Activated naive CD8-positive, alpha-beta T cell treated with anti-CD3 and anti-CD28 coated beads, Interleukin-2, amount 10 ng/mL, durations not matched to agents 7 days and 5 days (primary cell): ENCODE results near the gene PTBP1. TPM values are rescaled to one million over a fixed set of nuclear protein-coding genes. Genes with fewer than 3 reads are reported as not detected.
"Not testable (repeated sequence)": the region's sequence is repeated elsewhere in the genome, so short reads cannot be mapped to it uniquely, and the experiment has no call there.

Experiments
- ATAC-seq: fragments of 150-1000 bp; cut with Tn5 transposase; one replicate; pipeline ENCODE4 v1.10.0; 2021; ENCODE audit warnings: low read depth, moderate library complexity
- POLR2A ChIA-PET: fragments of 350-600 bp; sonication (Branson Sonifier 250); formaldehyde crosslinking; loops from one replicate; lab custom pipeline; 2021; ENCODE audit warnings: antibody characterized with exemption; lab: Charles Lee
- DNase-seq: peaks from one replicate; pipeline ENCODE4 v3.0.0; 2021
- H3K27ac Mint-ChIP-seq: one replicate; pipeline ENCODE4 v1.8.0; 2022; ENCODE audit warnings: mild to moderate bottlenecking, mixed read lengths
- H3K27me3 Mint-ChIP-seq: one replicate; pipeline ENCODE4 v1.8.0; 2022; ENCODE audit warnings: mild to moderate bottlenecking, moderate library complexity, mixed read lengths
- H3K36me3 Mint-ChIP-seq: one replicate; pipeline ENCODE4 v1.8.0; 2021; ENCODE audit warnings: mild to moderate bottlenecking, mixed read lengths
- H3K4me1 Mint-ChIP-seq: one replicate; pipeline ENCODE4 v1.8.0; 2021; ENCODE audit warnings: mixed read lengths
- H3K4me3 Mint-ChIP-seq: one replicate; pipeline ENCODE4 v1.8.0; 2022; ENCODE audit warnings: mild to moderate bottlenecking, moderate library complexity, mixed read lengths
- H3K9me3 Mint-ChIP-seq: one replicate; pipeline ENCODE4 v1.8.0; 2021; ENCODE audit warnings: mixed read lengths
- total RNA-seq, 2 experiments: library from RNA; stranded (reverse); gene quantifications; one replicate each; pipeline ENCODE4 v1.2.3, GENCODE V29; 2021

PTBP1 gene
- total RNA-seq, 2 experiments from 2014 or later, result 400 to 411 TPM

DNA sequence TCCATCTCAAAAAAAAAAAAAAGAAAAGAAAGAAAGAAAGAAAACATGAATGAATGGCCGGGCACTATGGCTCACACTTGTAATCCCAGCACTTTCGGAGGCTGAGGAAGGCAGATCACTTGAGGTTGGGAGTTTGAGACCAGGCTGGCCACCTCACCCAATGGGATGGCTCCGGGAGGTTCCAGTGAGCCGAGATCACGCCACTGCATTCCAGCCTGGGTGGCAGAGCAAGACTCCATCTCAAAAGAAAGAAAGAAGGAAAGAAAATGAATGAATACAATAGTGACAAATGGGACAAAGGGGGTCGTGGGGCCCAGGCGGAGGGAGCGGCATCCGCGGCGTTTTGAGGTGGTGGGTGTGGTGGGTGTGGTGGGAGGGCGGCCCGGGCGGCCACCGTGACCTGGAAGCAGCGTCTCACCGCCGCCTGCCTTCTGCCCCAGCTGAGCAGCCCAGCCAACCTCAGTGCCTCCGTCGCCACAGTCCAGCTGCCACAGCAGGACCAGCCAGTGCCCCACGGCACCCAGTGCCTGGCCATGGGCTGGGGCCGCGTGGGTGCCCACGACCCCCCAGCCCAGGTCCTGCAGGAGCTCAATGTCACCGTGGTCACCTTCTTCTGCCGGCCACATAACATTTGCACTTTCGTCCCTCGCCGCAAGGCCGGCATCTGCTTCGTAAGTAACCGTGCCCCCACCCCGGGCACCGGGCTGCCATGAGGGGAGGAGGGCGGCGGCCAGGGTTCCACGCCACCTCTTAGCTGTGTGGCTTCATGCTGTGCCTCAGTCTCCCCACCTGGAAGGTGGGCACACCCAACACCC lies 48.7 kb downstream of the PTBP1 start:
- Mint-ChIP-seq H3K27me3 (peaks cover 41% of the 10 kb centered on the region), H3K36me3 (peaks cover 2% of the 10 kb centered on the region), H3K4me3 (no peak overlapping the region), H3K27ac (no peak overlapping the region), H3K4me1 (peaks cover 3% of the 10 kb centered on the region), H3K9me3 (peaks cover 3% of the 10 kb centered on the region)
- ATAC-seq (no peak), DNase-seq (no peak)
- POLR2A ChIA-PET, result no interaction called here

DNA sequence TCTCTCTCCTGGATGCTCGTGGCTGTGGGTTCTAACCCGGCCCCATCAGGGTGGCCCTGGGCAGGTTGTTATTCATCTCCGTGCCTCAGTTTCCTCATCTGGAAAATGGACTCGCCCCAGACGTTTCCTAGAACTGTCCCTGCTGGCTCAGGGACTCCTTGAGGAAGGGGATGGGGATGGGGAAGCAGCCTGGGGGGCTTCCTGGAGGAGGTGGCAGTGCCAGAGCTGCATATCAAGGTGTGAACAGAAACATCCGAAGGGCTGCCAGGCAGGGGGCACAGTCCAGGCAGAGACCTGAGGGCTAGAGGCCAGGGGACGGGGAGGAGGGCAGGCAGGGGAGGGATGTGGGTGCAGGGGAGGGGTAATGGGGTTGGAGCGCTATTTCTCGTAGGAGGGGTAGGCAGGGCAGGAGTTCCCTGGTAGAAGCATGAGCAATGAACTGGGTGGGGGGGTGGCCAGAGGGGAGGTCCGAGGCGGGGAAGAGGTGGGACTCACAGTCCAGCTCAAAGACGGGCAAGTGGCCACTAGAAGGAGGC lies 51.2 kb downstream of the PTBP1 start:
- H3K27ac Mint-ChIP-seq, result no peak overlapping the region
- ATAC-seq (no peak), DNase-seq (no peak)
- peaks cover 2% of the 10 kb centered on the region for H3K36me3 Mint-ChIP-seq
- no peak overlapping the region for H3K4me3 Mint-ChIP-seq
- H3K4me1 Mint-ChIP-seq, result peaks cover 3% of the 10 kb centered on the region
- H3K27me3 Mint-ChIP-seq, result peaks cover 36% of the 10 kb centered on the region
- POLR2A ChIA-PET, result interaction anchor here (1.4 kb wide), 1 partner anchor 45 kb away, joined by 3 read pairs; the partner anchor contains the start of genes MED16 and RNU6-9
- no peaks in the 10 kb centered on the region for H3K9me3 Mint-ChIP-seq

DNA sequence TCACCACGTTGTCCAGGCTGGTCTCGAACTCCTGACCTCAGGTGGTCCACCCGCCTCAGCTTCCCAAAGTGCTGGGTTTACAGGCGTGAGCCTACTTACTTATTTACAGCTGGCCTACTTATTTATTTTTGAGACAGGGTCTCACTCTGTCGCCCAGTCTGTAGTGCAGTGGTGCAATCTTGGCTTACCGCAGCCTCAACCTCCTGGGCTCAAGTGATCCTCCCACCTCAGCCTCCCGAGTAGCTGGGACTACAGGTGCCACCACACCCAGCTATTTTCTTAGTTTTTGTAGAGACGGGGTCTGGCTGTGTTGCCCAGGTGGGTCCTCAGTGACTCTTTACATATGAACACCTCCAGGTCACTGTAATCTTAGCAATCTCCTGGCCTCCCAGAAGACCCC lies 51.9 kb downstream of the PTBP1 start:
- POLR2A ChIA-PET, result interaction anchor here (1.4 kb wide), 1 partner anchor 44 kb away, joined by 3 read pairs; the partner anchor contains the start of genes MED16 and RNU6-9
- H3K9me3 Mint-ChIP-seq, H3K27ac Mint-ChIP-seq, H3K36me3 Mint-ChIP-seq, DNase-seq, ATAC-seq, H3K4me1 Mint-ChIP-seq, H3K4me3 Mint-ChIP-seq: not testable (repeated sequence)
- H3K27me3 Mint-ChIP-seq, result peaks cover 38% of the 10 kb centered on the region

DNA sequence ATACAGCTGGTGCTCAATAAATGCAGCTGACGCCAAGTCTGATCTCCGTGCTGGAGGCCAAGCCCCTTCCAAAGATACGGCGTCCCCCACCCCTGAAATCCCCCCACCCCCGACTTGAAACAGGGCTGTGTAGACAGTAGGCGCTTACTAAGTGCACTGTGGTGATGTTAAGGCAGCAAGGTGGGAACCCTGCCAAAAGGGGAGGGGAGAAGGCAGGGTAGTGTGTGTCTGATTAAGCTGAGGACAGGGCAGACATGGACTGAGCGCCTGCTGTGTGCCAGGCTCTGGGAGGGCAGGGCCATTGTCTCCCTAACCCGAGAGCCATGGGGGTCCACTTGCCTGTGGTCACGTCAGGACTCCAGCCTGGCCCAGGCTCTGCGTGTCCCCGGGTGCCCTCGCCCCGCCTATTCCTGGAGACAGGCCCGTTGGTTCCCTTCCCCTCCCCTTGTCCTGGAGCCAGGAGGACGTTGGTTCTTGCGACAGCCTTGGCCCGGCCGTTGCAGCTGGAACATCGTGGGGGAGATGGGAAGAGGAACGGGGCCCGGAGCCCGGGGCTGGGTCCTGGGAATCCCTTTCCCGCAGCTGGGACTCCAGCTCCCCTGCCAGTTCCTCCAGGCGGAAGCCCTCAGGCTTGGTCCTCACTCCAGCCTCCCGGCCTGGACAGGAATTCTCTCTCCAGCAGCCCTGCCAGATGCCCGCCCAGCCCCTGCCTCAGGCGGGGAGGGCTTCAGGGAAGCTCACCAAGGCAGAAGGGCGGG lies 53.1 kb downstream of the PTBP1 start:
- no peaks in the 10 kb centered on the region for H3K4me1 Mint-ChIP-seq
- POLR2A ChIA-PET, result no interaction called here
- no peak overlapping the region for H3K4me3 Mint-ChIP-seq
- peaks cover 27% of the 10 kb centered on the region for H3K27me3 Mint-ChIP-seq
- DNase-seq (no peak), ATAC-seq (no peak)
- H3K36me3 Mint-ChIP-seq, result no peaks in the 10 kb centered on the region
- H3K9me3 Mint-ChIP-seq, result no peaks in the 10 kb centered on the region
- H3K27ac Mint-ChIP-seq, result no peak overlapping the region

DNA sequence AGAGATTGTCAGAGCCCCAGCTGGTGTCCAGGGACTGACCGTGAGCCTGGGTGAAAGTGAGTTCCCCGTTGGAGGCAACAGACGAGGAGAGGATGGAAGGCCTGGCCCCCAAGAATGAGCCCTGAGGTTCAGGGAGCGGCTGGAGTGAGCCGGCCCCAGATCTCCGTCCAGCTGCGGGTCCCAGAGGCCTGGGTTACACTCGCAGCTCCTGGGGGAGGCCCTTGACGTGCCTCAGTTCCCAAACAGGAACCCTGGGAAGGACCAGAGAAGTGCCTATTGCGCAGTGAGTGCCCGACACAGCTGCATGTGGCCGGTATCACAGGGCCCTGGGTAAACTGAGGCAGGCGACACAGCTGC lies 53.7 kb downstream of the PTBP1 start:
- Mint-ChIP-seq H3K4me1 (no peaks in the 10 kb centered on the region), H3K9me3 (no peaks in the 10 kb centered on the region), H3K36me3 (no peaks in the 10 kb centered on the region), H3K27me3 (peaks cover 23% of the 10 kb centered on the region), H3K27ac (no peak overlapping the region), H3K4me3 (no peak overlapping the region)
- no peak for DNase-seq
- POLR2A ChIA-PET, result no interaction called here
- no peak for ATAC-seq

DNA sequence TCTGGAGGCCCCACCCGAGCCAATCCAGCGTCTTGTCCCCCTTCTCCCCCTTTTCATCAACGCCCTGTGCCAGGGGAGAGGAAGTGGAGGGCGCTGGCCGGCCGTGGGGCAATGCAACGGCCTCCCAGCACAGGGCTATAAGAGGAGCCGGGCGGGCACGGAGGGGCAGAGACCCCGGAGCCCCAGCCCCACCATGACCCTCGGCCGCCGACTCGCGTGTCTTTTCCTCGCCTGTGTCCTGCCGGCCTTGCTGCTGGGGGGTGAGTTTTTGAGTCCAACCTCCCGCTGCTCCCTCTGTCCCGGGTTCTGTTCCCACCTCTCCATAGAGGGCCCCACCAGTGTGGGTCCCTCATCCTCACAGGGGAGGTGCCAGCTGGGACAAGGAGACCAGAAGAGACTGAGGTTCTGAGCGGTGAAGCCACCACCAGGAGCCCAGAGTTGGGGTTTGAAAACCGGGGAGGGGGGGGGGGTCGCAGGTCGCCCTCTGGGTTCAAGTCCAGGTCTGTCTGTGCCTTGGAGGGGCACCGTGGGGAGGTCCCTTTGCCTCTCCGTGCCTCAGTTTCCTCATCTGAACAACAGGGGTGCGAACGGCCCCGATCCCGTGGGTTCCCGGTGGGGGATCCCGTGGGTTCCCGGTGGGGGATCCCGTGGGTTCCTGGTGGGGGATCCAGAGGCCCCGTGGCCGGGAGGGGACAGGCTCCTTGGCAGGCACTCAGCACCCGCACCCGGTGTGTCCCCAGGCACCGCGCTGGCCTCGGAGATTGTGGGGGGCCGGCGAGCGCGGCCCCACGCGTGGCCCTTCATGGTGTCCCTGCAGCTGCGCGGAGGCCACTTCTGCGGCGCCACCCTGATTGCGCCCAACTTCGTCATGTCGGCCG lies 55.1 kb downstream of the PTBP1 start, which contains the start of gene ELANE:
ELANE (plus strand) TSS at position 168 of the 878 bp plus-strand sequence; CDS start at position 194, 26 bp downstream.
- DNase-seq, result no peak
- Mint-ChIP-seq H3K27ac (no peak within 1 kb of the TSS), H3K36me3 (no peaks in the 10 kb centered on the region), H3K4me1 (no peaks in the 10 kb centered on the region), H3K4me3 (no peak within 1 kb of the TSS), H3K9me3 (no peaks in the 10 kb centered on the region), H3K27me3 (peaks cover 16% of the 10 kb centered on the region)
- no peak for ATAC-seq
- POLR2A ChIA-PET, result no interaction called here

DNA sequence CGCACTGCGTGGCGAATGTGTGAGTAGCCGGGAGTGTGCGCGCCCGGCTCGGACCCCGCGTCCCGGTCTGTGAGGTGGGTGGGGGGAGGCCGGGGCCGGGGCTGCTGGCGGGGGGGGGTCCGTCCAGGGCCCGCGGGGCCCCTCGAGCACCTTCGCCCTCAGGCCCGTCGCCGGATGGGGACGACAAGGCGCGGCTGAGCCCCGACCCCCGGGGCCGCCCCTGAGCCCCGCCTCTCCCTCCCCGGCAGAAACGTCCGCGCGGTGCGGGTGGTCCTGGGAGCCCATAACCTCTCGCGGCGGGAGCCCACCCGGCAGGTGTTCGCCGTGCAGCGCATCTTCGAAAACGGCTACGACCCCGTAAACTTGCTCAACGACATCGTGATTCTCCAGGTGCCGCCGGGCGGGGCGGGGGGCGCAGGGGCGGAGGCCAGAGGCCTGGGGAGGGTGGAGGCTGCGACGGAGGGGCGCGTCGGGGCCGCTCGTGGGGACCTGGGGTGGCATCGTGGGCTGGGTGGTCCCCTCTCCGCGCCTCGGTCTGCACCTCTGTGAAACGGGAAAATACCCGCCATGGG lies 55.8 kb downstream of the PTBP1 start:
- no peaks in the 10 kb centered on the region for H3K9me3 Mint-ChIP-seq
- POLR2A ChIA-PET, result no interaction called here
- no peak overlapping the region for H3K4me3 Mint-ChIP-seq
- H3K27me3 Mint-ChIP-seq, result peaks cover 19% of the 10 kb centered on the region
- no peaks in the 10 kb centered on the region for H3K4me1 Mint-ChIP-seq
- DNase-seq (no peak), ATAC-seq (no peak)
- no peaks in the 10 kb centered on the region for H3K36me3 Mint-ChIP-seq
- H3K27ac Mint-ChIP-seq, result no peak overlapping the region

DNA sequence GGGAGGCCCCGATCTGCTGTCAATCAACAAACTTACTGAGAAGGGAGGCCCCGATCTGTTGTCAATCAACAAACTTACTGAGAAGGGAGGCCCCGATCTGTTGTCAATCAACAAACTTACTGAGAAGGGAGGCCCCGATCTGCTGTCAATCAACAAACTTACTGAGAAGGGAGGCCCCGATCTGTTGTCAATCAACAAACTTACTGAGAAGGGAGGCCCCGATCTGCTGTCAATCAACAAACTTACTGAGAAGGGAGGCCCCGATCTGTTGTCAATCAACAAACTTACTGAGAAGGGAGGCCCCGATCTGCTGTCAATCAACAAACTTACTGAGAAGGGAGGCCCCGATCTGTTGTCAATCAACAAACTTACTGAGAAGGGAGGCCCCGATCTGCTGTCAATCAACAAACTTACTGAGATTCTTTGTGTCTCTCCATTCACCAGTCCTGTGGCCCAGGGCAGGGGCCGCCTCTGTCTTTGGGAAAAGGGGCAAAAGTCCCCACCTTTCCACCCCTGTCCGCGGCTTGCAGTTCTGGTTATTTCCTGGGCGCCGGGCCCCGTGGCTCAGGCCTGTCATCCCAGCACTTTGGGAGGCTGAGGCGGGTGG lies 56.5 kb downstream of the PTBP1 start:
- DNase-seq, H3K4me1 Mint-ChIP-seq, POLR2A ChIA-PET, H3K9me3 Mint-ChIP-seq, H3K27ac Mint-ChIP-seq, ATAC-seq, H3K4me3 Mint-ChIP-seq, H3K36me3 Mint-ChIP-seq: not testable (repeated sequence)
- H3K27me3 Mint-ChIP-seq, result peaks cover 25% of the 10 kb centered on the region

DNA sequence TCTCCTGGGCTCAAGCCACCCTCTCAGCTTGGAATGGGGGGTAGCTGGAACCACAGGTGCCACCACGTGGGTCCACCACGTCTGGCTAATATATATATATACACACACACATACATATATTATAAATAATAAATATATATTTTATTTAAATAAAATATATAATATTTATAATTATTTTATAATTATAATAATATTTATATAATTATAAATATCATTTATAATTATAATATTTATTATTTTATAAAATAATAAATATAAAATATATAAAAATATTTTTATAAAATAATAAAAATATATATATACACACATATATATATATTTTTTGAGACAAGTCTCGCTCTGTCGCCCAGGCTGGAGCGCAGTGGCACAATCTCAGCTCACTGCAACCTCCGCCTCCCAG lies 57.3 kb downstream of the PTBP1 start:
- Mint-ChIP-seq H3K4me1 (no peaks in the 10 kb centered on the region), H3K27ac (no peak overlapping the region), H3K36me3 (no peaks in the 10 kb centered on the region), H3K27me3 (peaks cover 25% of the 10 kb centered on the region), H3K9me3 (no peaks in the 10 kb centered on the region), H3K4me3 (no peak overlapping the region)
- POLR2A ChIA-PET, result no interaction called here
- DNase-seq (no peak), ATAC-seq (no peak)

DNA sequence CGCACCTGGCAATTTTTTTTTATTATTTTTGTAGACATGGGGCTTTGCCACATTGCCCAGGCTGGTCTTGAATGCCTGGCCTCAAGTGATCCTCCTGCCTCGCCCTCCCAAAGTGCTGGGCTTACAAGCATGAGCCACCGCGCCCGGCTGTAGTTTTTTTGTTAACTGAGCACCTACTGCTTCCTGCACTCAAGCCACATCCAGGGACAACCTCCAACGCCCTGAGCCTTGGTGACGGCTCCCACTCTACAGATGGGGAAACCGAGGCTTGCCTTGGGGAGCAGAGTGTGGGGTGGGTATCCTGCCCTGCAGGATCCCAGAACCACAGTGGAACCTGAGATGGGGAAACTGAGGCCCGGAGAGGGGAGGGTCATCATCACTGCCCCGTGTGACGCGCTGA lies 57.9 kb downstream of the PTBP1 start:
- Mint-ChIP-seq H3K9me3 (no peaks in the 10 kb centered on the region), H3K4me1 (no peaks in the 10 kb centered on the region), H3K4me3 (no peak overlapping the region), H3K36me3 (no peaks in the 10 kb centered on the region), H3K27ac (no peak overlapping the region), H3K27me3 (peaks cover 31% of the 10 kb centered on the region)
- ATAC-seq, result no peak
- POLR2A ChIA-PET, result no interaction called here
- no peak for DNase-seq

DNA sequence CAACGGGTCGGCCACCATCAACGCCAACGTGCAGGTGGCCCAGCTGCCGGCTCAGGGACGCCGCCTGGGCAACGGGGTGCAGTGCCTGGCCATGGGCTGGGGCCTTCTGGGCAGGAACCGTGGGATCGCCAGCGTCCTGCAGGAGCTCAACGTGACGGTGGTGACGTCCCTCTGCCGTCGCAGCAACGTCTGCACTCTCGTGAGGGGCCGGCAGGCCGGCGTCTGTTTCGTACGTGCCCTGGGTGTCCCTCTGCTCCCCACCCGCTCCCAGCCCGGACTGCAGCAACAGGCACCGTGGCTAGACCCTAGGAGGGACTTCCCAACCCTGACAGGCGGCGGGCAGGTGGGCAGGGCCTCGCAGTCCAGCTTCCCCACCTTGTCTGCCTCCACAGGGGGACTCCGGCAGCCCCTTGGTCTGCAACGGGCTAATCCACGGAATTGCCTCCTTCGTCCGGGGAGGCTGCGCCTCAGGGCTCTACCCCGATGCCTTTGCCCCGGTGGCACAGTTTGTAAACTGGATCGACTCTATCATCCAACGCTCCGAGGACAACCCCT lies 58.4 kb downstream of the PTBP1 start:
- ATAC-seq, result no peak
- Mint-ChIP-seq H3K36me3 (no peaks in the 10 kb centered on the region), H3K9me3 (no peaks in the 10 kb centered on the region), H3K27ac (no peak overlapping the region), H3K4me3 (no peak overlapping the region), H3K4me1 (no peaks in the 10 kb centered on the region), H3K27me3 (peaks cover 31% of the 10 kb centered on the region)
- POLR2A ChIA-PET, result no interaction called here
- no peak for DNase-seq

DNA sequence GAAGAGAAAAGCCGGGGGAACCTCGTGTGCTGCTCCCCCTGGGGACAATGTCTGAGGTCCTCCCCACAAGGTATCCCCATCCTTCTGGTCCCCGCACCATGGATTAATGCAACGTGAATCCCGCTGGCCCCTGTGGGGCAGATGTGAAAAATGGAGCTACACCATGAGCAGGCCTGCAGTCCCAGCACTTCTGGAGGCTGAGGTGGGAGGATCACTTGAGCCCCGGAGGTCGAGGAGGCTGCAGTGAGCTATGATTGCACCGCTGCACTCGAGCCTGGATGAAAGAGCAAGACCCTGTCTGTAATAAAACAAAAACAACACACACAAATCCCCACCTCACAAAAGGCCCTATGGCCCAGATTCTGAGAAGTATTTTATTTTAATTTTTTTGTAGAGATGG lies 61.0 kb downstream of the PTBP1 start:
- Mint-ChIP-seq H3K4me3 (no peak overlapping the region), H3K27ac (no peak overlapping the region), H3K9me3 (no peaks in the 10 kb centered on the region), H3K36me3 (no peaks in the 10 kb centered on the region), H3K4me1 (peaks cover 6% of the 10 kb centered on the region), H3K27me3 (peaks cover 22% of the 10 kb centered on the region)
- DNase-seq (no peak), ATAC-seq (no peak)
- POLR2A ChIA-PET, result interaction anchor here (0.7 to 1.6 kb wide), 3 partner anchors 50 to 305 kb away, joined by 4 to 5 read pairs (median 4); no protein-coding TSS in a partner anchor
